ENCODE results near the gene SFXN3. TPM values are rescaled to one million over a fixed set of nuclear protein-coding genes. Genes with fewer than 3 reads are reported as not detected.

Gene SFXN3
- total and polyA plus RNA-seq, 2 of the 13 experiments (the other 11 are each of a cell fraction or from before 2014, with no cell fraction given) = 16.8 to 71.5 TPM

DNA sequence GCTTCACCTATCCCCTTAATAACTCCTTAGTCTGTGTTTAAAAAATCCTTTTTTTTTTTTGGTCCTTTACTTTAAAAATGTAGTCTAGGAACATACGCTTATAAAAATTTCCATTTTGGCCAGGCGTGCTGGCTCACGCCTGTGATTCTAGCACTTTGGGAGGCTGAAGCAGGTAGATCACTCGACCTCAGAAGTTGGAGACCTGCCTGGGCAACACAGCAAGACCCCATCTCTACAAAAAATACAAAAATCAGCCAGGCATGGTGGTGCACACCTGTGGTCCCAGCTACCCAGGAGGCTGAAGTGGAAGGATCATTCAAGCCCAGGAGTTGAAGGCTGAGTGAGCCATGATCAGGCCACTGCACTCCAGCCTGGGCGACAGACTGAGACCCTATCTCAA lies 45.6 kb downstream of the SFXN3 start:
- no peak for FAIRE-seq
- H3K79me2 ChIP-seq (ENCODE audit: insufficient read depth, low read length) = no peaks in the 10 kb centered on the region
- WGBS (ENCODE audit: low lambda C conversion rate) = 46% methylated on average over 5 of the region's 5 CpGs
- H3K9me3 ChIP-seq (ENCODE audit: low read length) = no peaks in the 10 kb centered on the region
- BruUV-seq (replicated peaks) = no TSS peak
- DNase-seq (ENCODE audit: low spot score) = no peak
- no peak overlapping the region for H3K4me2 ChIP-seq (ENCODE audit: low read depth, low read length)
- no peak overlapping the region for H2AFZ ChIP-seq (ENCODE audit: low read length)
- no peak overlapping the region for H3K9ac ChIP-seq (ENCODE audit: insufficient read depth, low read depth, low read length)
- H3K4me1 ChIP-seq (ENCODE audit: insufficient read depth, low read length) = no peaks in the 10 kb centered on the region
- H3K36me3 ChIP-seq (replicated peaks in 1 of 2; ENCODE audit: control insufficient read depth in 1 of 2, insufficient read depth in 2 of 2, low read length in 2 of 2) = no peaks in the 10 kb centered on the region
- no peak overlapping the region for H3K4me3 ChIP-seq (replicated peaks in 1 of 3; ENCODE audit: insufficient read depth in 1 of 3, low read depth in 2 of 3, low read length in 3 of 3)
- H3K27me3 ChIP-seq (ENCODE audit: control insufficient read depth in 1 of 2, insufficient read depth in 2 of 2, low read length in 2 of 2) = peaks cover 11 to 51% of the 10 kb centered on the region in 2 experiments; a peak in 4 of 5 replicates
- ATAC-seq = no peak
- H3K27ac ChIP-seq (ENCODE audit: extremely low read length, insufficient read depth, low read length) = no peak overlapping the region
- H4K20me1 ChIP-seq (ENCODE audit: insufficient read depth, low read length) = no peaks in the 10 kb centered on the region
- intact Hi-C loops (cut with micrococcal nuclease; ENCODE audit: unreplicated experiment) (no loop called here), in situ Hi-C loops (cut with HindIII; ENCODE audit: extremely low pct_ligation_motif_present, low pct_unique_long_range_greater_than_20kb) (no loop called here)
- ChIA-PET CTCF (ENCODE audit: low intra/inter-chr PET ratio, low total read pairs) (no interaction called here), POLR2A (interaction anchor here (1.0 kb wide), 1 partner anchor 34 kb away, joined by 3 read pairs; no protein-coding TSS in a partner anchor)
- TF ChIP-seq, protein P1, sequence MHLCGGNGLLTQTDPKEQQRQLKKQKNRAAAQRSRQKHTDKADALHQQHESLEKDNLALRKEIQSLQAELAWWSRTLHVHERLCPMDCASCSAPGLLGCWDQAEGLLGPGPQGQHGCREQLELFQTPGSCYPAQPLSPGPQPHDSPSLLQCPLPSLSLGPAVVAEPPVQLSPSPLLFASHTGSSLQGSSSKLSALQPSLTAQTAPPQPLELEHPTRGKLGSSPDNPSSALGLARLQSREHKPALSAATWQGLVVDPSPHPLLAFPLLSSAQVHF (CRISPR knock-in tag; IDR thresholded peaks at IDR 0.05) = no peak

DNA sequence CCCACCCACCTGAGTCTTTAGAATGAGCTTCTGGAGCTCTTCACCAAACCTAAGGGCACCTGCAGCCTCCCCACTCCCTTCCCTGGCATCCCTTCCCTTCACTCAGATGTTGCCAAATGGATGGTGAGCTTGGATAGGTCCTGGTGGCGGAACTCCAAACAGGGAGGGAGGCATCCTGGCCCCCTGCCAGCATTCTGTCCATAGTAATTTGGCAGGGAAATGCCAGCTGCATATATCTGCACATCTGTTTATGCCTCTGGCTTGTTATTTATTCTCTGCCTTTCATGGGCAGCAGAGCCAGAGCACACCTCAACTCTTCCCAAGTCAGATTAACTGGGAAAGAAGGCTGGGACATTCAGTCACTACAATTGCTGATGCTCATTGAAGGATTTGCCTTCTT lies 48.8 kb downstream of the SFXN3 start:
- no peak for DNase-seq (ENCODE audit: low spot score)
- Histone ChIP-seq H4K20me1 (ENCODE audit: insufficient read depth, low read length) (no peaks in the 10 kb centered on the region), H3K4me1 (ENCODE audit: insufficient read depth, low read length) (no peaks in the 10 kb centered on the region), H3K9me3 (ENCODE audit: low read length) (no peaks in the 10 kb centered on the region), H3K4me2 (ENCODE audit: low read depth, low read length) (no peak overlapping the region), H3K79me2 (ENCODE audit: insufficient read depth, low read length) (no peaks in the 10 kb centered on the region), H3K27ac (ENCODE audit: extremely low read length, insufficient read depth, low read length) (no peak overlapping the region), H2AFZ (ENCODE audit: low read length) (no peak overlapping the region), H3K9ac (ENCODE audit: insufficient read depth, low read depth, low read length) (no peak overlapping the region), H3K27me3 (ENCODE audit: control insufficient read depth in 1 of 2, insufficient read depth in 2 of 2, low read length in 2 of 2) (peaks cover 8 to 39% of the 10 kb centered on the region in 2 experiments; a peak in 4 of 5 replicates), H3K4me3 (replicated peaks in 1 of 3; ENCODE audit: insufficient read depth in 1 of 3, low read depth in 2 of 3, low read length in 3 of 3) (no peak overlapping the region), H3K36me3 (replicated peaks in 1 of 2; ENCODE audit: control insufficient read depth in 1 of 2, insufficient read depth in 2 of 2, low read length in 2 of 2) (no peaks in the 10 kb centered on the region)
- no TSS peak for BruUV-seq (replicated peaks)
- POLR2A ChIA-PET = no interaction called here
- intact Hi-C loops (cut with micrococcal nuclease; ENCODE audit: unreplicated experiment) (no loop called here), in situ Hi-C loops (cut with HindIII; ENCODE audit: extremely low pct_ligation_motif_present, low pct_unique_long_range_greater_than_20kb) (no loop called here)
- no peak for FAIRE-seq
- ATAC-seq = no peak
- TF ChIP-seq TOE1 (CRISPR knock-in tag; IDR thresholded peaks at IDR 0.05) (no peak), ZNF713 (CRISPR knock-in tag; IDR thresholded peaks at IDR 0.05) (no peak), ZSCAN22 (CRISPR knock-in tag; IDR thresholded peaks at IDR 0.05) (no peak)
- TF ChIP-seq, protein P2, sequence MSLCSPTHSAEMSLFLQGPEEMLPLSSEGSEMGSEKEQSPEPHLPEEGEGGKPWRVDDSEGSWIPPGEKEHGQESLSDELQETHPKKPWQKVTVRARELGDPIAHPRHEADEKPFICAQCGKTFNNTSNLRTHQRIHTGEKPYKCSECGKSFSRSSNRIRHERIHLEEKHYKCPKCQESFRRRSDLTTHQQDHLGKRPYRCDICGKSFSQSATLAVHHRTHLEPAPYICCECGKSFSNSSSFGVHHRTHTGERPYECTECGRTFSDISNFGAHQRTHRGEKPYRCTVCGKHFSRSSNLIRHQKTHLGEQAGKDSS (CRISPR knock-in tag; IDR thresholded peaks at IDR 0.05; ENCODE audit: borderline replicate concordance, low read depth) = no peak
- 62% methylated on average over 1 of the region's 1 CpG for WGBS (ENCODE audit: low lambda C conversion rate)
- CTCF ChIA-PET (ENCODE audit: low intra/inter-chr PET ratio, low total read pairs) = no interaction called here
